Smooth muscle cell (in vitro differentiated cells): ENCODE measurements around the gene TDRD9. TPM values are rescaled to one million over a fixed set of nuclear protein-coding genes. Genes with fewer than 3 reads are reported as not detected.

Experiments used
- DNase-seq: peaks from one replicate; lab custom pipeline; 2025; ENCODE audit not compliant: unreplicated experiment; lab: John Stamatoyannopoulos, UW
- H2AFZ ChIP-seq: fragments of 200-600 bp; sonication (generic); 2 replicates; pipeline ENCODE4 v1.6.0; 2016; ENCODE audit warnings: antibody characterized with exemption, low read depth, mild to moderate bottlenecking
- H3F3A ChIP-seq: fragments of 200-600 bp; sonication (generic); 2 replicates; pipeline ENCODE4 v1.6.0; 2017; ENCODE audit warnings: antibody characterized with exemption, low read depth
- H3K27ac ChIP-seq: fragments of 200-600 bp; sonication (generic); 2 replicates; pipeline ENCODE4 v1.5.1; 2016; ENCODE audit warnings: low read depth, mild to moderate bottlenecking
- H3K27me3 ChIP-seq: fragments of 200-600 bp; sonication (generic); 2 replicates; pipeline ENCODE4 v1.6.1; 2016; ENCODE audit warnings: low read depth, mild to moderate bottlenecking
- H3K36me3 ChIP-seq: fragments of 200-600 bp; sonication (generic); 2 replicates; pipeline ENCODE4 v1.5.1; 2016; ENCODE audit warnings: low read depth
- H3K4me1 ChIP-seq: fragments of 200-600 bp; sonication (generic); 2 replicates; pipeline ENCODE4 v1.5.1; 2016; ENCODE audit warnings: low read depth
- H3K4me2 ChIP-seq: fragments of 200-600 bp; sonication (generic); 2 replicates; pipeline ENCODE4 v1.6.0; 2016; ENCODE audit warnings: mild to moderate bottlenecking
- H3K4me3 ChIP-seq: fragments of 200-600 bp; sonication (generic); 2 replicates; pipeline ENCODE4 v1.5.1; 2016; ENCODE audit warnings: mild to moderate bottlenecking
- H3K79me2 ChIP-seq: fragments of 200-600 bp; sonication (generic); 2 replicates; pipeline ENCODE4 v1.6.0; 2016; ENCODE audit warnings: low read depth, mild to moderate bottlenecking
- H3K9ac ChIP-seq: fragments of 200-600 bp; sonication (generic); 2 replicates; pipeline ENCODE4 v1.6.0; 2016; ENCODE audit warnings: low read depth
- H3K9me3 ChIP-seq: fragments of 200-600 bp; sonication (generic); replicated peaks from 2 replicates; pipeline ENCODE4 v1.5.1; 2016; ENCODE audit warnings: low read depth
- H4K20me1 ChIP-seq: fragments of 200-600 bp; sonication (generic); 2 replicates; pipeline ENCODE4 v1.6.0; 2016; ENCODE audit warnings: low read depth
- CTCF ChIP-seq: fragments of 200-600 bp; sonication (generic); IDR thresholded peaks from 2 replicates; pipeline ENCODE4 v1.5.1; 2017; ENCODE audit warnings: borderline replicate concordance, mild to moderate bottlenecking, antibody characterized with exemption; ENCODE audit not compliant: insufficient read depth, poor library complexity, severe bottlenecking
- WGBS: methylation state at CpG from one replicate; pipeline ENCODE4 v1.1.7; 2016; ENCODE audit warnings: low lambda C conversion rate; 5-methylcytosine and 5-hydroxymethylcytosine counted together
- polyA plus RNA-seq: library from polyadenylated mRNA; unstranded; fragments of >200 nt; fragmentation: Nextera tagmentation; extraction: Ambion mirVana; gene quantifications from 2 replicates; pipeline ENCODE4 v1.2.1, GENCODE V29; 2016
- total RNA-seq: library from RNA; depleted of rRNA; stranded (reverse); fragments of >200 nt; gene quantifications from 2 replicates; pipeline ENCODE4 v1.2.3, GENCODE V29; 2014

The TDRD9 gene
- total and polyA plus RNA-seq, 2 experiments from 2014 or later = 1.0 TPM; not detected in 1

- WGBS = 89% methylated on average over 5 of the region's 5 CpGs
- Histone ChIP-seq H3K27ac (no peak overlapping the region), H3K4me3 (no peak overlapping the region), H3K4me1 (no peaks in the 10 kb centered on the region), H3F3A (no peaks in the 10 kb centered on the region), H3K36me3 (no peaks in the 10 kb centered on the region), H2AFZ (no peak overlapping the region), H3K9ac (no peak overlapping the region), H3K79me2 (no peaks in the 10 kb centered on the region), H3K4me2 (no peak overlapping the region), H3K27me3 (peaks cover 7% of the 10 kb centered on the region), H4K20me1 (no peaks in the 10 kb centered on the region), H3K9me3 (no peaks in the 10 kb centered on the region)
- no peak for DNase-seq
- no peak for TF ChIP-seq CTCF
These were observed 33.8 kb downstream of the TDRD9 start for GRCh38 chr14:103961928-103962578.

GRCh38 chr14:103966631-103967030, 38.4 kb downstream of the TDRD9 start:
- Histone ChIP-seq H3K9ac (no peak overlapping the region), H3K4me1 (no peaks in the 10 kb centered on the region), H2AFZ (no peak overlapping the region), H3K27ac (no peak overlapping the region), H3F3A (no peaks in the 10 kb centered on the region), H3K4me3 (no peak overlapping the region), H3K9me3 (no peaks in the 10 kb centered on the region), H3K36me3 (no peaks in the 10 kb centered on the region), H3K4me2 (no peak overlapping the region), H4K20me1 (no peaks in the 10 kb centered on the region), H3K27me3 (peaks cover 7% of the 10 kb centered on the region), H3K79me2 (no peaks in the 10 kb centered on the region)
- no peak for TF ChIP-seq CTCF
- no peak for DNase-seq

GRCh38 chr14:103969961-103970360, 41.7 kb downstream of the TDRD9 start:
- H3F3A ChIP-seq = no peaks in the 10 kb centered on the region
- H3K27me3 ChIP-seq = peaks cover 7% of the 10 kb centered on the region
- no peak overlapping the region for H3K4me3 ChIP-seq
- H3K9me3 ChIP-seq = no peaks in the 10 kb centered on the region
- no peaks in the 10 kb centered on the region for H3K36me3 ChIP-seq
- no peaks in the 10 kb centered on the region for H3K4me1 ChIP-seq
- WGBS = 97% methylated on average over 4 of the region's 4 CpGs
- no peak overlapping the region for H3K4me2 ChIP-seq
- H4K20me1 ChIP-seq = no peaks in the 10 kb centered on the region
- no peak for TF ChIP-seq CTCF
- no peak for DNase-seq
- H2AFZ ChIP-seq = no peak overlapping the region
- H3K9ac ChIP-seq = no peak overlapping the region
- H3K79me2 ChIP-seq = no peaks in the 10 kb centered on the region
- no peak overlapping the region for H3K27ac ChIP-seq

- Histone ChIP-seq H3K4me1 (no peaks in the 10 kb centered on the region), H3K27ac (no peak overlapping the region), H3K4me2 (no peak overlapping the region), H3K9me3 (no peaks in the 10 kb centered on the region), H3K36me3 (no peaks in the 10 kb centered on the region), H3K79me2 (no peaks in the 10 kb centered on the region), H3K27me3 (no peaks in the 10 kb centered on the region), H3F3A (no peaks in the 10 kb centered on the region), H4K20me1 (no peaks in the 10 kb centered on the region), H3K4me3 (no peak overlapping the region), H2AFZ (no peak overlapping the region), H3K9ac (no peak overlapping the region)
- WGBS = 76% methylated on average over 4 of the region's 4 CpGs
- DNase-seq = no peak
- TF ChIP-seq CTCF = no peak
These were observed 45.1 kb downstream of the TDRD9 start for GRCh38 chr14:103973354-103973753.
